Activated CD4-positive, alpha-beta T cell treated with anti-CD3 and anti-CD28 coated beads, Interleukin-2, amount 50 U/mL, for 24 hours (primary cell): ENCODE results near the gene MRPL14.

Experiments
- DNase-seq, 2 donors: peaks; one replicate each; pipeline ENCODE4 v3.0.0-alpha.2; 2020; ENCODE audit warnings: low read depth in 1 of 2, low spot score in 1 of 2

The MRPL14 gene

DNA sequence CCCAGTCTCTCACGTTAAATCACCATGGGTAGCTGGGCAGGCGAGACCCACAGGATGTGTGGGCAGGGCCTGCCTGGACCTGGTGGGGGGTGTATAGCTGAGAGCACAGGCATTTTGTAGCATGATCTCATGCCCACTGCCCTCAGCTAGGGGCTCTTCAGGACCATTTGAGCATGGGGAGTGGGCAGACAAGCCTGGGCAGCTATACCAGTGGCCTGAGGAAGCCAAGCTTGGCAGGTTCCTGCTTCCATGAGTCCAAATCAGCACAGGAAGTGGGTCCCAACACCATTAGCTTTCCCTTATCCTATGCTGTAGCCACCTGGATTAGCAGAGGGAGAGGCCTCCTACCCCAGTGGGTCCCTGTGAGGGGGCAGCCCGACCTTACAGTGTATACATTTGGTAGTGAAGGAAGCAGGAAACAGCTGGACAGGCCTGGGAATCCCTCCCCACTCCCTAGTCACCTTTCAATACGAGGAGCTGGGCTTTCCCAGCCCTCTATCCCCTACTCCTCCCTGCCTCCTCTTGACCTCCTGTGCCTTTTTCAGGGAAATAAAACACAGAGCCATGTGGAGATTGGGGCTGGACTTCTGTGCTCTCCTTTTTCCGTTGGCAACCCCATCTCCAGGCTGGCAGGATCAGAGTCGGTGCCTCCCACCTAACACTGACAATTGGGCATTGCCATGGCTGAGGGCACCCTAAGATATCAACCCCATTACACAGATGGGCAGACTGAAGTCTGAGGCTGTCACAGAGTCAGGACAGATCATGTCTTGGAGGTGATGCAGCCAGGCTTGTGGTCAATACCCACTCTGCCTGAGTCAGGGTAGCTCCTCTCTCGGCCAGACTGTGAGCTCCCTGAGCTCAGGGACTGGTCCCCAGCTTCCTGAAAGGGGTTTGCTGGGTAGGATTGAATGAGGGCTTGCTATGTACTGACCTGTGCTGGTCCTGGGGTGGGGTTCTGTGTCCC lies 59.8 kb downstream of the MRPL14 start:
- no peak for DNase-seq

DNA sequence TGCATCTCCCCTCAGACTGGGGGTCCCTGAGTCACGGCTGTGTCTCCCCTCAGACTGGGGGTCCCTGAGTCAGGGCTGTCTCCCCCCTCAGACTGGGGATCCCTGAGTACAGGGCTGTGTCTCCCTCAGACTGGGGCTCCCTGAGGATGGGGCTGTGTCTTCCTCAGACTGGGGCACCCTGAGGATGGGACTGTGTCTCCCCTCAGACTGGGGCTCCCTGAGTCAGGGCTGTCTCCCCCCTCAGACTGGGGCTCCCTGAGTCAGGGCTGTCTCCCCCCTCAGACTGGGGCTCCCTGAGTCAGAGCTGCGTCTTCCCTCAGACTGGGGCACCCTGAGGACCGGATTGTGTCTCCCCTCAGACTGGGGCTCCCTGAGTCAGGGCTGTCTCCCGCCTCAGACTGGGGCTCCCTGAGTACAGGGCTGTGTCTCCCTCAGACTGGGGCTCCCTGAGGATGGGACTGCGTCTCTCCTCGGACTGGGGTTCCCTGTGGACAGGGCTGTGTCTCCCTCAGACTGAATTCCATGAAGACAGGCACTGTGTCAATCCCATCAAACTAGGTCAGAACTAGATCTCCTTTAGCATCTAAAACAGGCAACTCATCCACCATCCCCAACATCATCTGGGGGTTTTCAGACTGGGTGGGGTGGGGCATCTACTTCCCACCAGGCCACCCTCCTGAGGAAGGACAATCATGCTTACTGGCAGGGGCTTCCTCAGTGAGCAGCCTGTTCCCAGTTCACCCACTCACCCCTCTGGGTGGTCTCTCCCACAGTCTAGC lies 60.7 kb downstream of the MRPL14 start:
- no peak for DNase-seq

DNA sequence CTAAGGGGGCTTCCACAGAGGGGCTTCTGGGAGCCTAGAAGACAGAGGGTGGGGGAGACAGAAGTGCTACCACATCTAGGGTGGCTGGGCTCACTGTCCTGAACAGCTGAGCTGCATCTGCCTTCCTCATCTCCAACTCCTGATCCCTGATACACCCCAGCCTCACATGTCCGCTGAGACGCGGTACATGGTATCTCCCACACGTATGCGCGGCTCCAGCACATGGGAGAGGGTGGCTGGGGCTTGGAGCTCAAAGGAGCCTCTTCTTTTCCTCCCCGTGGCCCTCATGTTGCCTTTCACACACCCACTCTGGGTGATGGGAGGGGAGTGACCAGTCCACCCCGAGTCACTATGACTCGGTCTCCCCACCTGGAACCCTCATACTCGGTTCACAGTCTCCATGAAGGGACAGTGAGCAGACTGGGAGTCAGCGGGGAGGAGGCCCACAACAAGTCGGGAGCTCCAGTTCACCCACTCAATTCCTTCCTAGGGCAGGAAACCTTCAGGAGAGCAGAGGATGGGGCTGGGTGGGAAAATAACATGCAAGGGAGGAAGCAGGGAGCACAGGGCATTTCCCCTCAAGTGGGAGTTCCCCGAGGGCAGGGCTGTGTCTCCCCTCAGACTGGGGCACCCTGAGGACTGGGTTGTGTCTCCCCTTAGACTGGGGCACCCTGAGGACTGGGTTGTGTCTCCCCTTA lies 61.7 kb downstream of the MRPL14 start:
- DNase-seq, result no peak

DNA sequence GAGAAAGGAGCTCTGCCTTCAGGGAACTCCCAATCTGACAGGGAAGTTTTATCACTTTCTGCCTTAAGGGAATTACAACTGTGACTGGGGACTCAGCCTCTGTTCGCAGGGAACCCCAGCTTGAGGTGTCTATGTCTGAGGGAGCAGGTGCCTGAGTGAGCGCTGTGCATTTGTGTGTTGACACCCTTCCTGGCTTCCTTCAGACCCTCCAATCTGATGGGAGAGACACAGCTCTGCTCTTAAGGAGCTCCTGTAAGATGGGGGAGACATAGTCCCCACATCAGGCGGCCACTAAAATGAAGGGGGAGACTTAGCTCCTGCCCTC lies 62.3 kb downstream of the MRPL14 start:
- no peak for DNase-seq

DNA sequence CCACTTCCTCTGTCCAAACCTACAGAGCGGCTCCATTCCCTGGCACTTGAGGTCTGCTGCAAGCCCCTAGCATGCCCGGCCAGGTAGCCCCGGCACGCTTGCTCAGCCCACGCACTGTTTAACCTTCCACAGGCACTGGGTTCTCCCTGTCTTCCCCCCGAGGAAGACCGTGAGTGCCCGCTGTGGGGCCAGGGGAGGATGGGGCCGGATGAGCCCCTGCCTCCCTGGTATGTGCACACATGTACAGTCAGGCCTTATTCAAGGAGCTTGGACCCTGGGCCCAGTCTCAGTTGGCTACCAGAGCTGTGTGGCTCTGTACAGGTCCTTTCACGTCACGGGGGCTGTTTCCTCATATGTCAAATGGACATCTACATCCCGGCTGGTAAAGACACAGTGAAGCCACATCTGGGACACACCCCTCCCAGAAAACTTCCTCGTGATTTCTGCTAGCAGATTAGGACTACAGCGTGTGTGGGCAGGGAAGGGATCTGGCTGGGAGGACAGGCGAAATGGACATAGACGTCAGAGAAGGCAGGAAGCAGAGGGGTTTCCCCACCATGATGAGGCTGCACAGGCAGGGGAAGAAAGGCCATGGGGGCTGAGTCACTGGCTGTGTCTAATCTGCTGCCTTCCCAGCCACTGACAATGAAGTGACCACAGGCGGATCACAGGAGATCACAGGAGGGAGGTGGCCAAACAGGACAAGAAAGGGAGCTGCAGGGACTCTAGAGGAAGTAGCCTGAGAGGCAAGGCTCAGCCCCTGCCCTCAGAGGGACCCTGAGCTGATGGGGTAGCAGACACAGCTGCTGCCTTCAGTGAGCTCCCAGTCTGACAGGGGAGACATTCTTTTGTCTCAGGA lies 62.9 kb downstream of the MRPL14 start:
- DNase-seq, result no peak

DNA sequence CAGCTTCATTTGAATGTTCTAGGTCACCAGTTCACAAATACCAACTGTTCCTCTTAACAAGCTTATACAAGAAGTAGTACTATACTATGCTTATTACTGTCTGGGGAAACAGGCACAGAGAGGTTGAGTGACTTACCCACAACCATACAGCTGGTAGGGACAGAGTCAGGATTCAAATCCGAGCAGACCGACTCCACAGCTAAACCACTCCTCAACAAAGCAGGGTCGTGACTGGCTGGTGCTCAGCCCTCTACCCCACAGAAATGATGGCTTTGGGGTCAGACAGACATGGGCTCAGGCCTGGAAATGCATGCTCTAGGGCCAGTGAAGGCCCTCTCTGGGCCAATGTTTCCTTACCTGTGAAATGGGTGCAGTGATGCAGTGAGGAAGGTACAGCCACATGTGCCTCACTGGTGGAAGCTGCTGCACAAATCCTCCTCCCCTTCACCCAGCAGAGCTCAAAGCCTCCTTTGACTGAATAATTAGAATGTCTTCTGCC lies 63.6 kb downstream of the MRPL14 start:
- no peak for DNase-seq
